Endothelial cell (in vitro differentiated cells): ENCODE measurements around the gene C1QTNF5. TPM values are rescaled to one million over a fixed set of nuclear protein-coding genes. Genes with fewer than 3 reads are reported as not detected.

Experiments
- DNase-seq: peaks from one replicate; pipeline ENCODE4 v3.0.0; 2021; ENCODE audit warnings: low spot score
- H3K27ac Mint-ChIP-seq: one replicate; pipeline ENCODE4 v1.8.0; 2021; ENCODE audit warnings: mixed read lengths, inconsistent platforms; ENCODE audit not compliant: unreplicated experiment
- H3K27me3 Mint-ChIP-seq: one replicate; pipeline ENCODE4 v1.8.0; 2021; ENCODE audit warnings: mild to moderate bottlenecking, moderate library complexity, mixed read lengths, inconsistent platforms; ENCODE audit not compliant: unreplicated experiment
- H3K36me3 Mint-ChIP-seq: one replicate; pipeline ENCODE4 v1.8.0; 2021; ENCODE audit warnings: mild to moderate bottlenecking, low read depth, mixed read lengths, inconsistent platforms; ENCODE audit not compliant: unreplicated experiment
- H3K4me1 Mint-ChIP-seq: one replicate; pipeline ENCODE4 v1.8.0; 2021; ENCODE audit warnings: mild to moderate bottlenecking, mixed read lengths, inconsistent platforms; ENCODE audit not compliant: unreplicated experiment
- H3K4me3 Mint-ChIP-seq: one replicate; pipeline ENCODE4 v1.8.0; 2021; ENCODE audit warnings: mild to moderate bottlenecking, mixed read lengths, inconsistent platforms; ENCODE audit not compliant: unreplicated experiment
- H3K9me3 Mint-ChIP-seq: one replicate; pipeline ENCODE4 v1.8.0; 2021; ENCODE audit warnings: mixed read lengths, inconsistent platforms; ENCODE audit not compliant: unreplicated experiment
- CTCF ChIP-seq: fragments of 200-600 bp; sonication (generic); IDR thresholded peaks from one replicate; pipeline ENCODE4 v1.5.0; 2021; ENCODE audit warnings: antibody characterized with exemption; ENCODE audit not compliant: unreplicated experiment
- total RNA-seq: library from RNA; stranded (reverse); fragmentation: NEBNext Ultra II Directional; extraction: Animal tissue kit (Norgen Biotek cat#: 25700); gene quantifications from one replicate; pipeline ENCODE4 v1.2.1, GENCODE V29; 2021; ENCODE audit not compliant: unreplicated experiment

C1QTNF5 gene
- total RNA-seq, 1 donor from 2014 or later: 26.0 TPM

GRCh38 chr11:119330237-119330636 is 10.4 kb downstream of the C1QTNF5 start:
- Mint-ChIP-seq H3K27me3 (no peaks in the 10 kb centered on the region), H3K4me3 (no peak overlapping the region), H3K9me3 (no peaks in the 10 kb centered on the region), H3K27ac (no peak overlapping the region), H3K36me3 (no peaks in the 10 kb centered on the region), H3K4me1 (peaks cover 7% of the 10 kb centered on the region)
- no peak for DNase-seq
- no peak for TF ChIP-seq CTCF

DNA sequence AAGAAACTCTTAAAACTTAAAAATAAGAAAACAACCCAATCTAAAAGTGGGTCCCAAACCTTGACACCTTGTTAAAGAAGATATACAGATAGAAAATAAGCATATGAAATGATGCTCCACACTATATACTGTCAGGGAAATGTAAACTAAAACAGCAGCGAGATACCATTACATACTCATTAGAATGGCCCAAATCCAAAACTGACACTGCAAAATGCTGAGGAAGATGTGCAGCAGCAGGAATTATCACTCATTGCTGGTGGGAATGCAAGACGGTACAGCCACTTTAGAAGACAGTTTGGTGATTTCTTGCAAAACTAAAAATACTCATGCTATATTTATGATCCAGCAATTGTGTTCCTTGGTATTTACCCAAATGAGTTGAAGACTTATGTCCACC is 11.4 kb downstream of the C1QTNF5 start:
- Mint-ChIP-seq H3K27me3 (no peaks in the 10 kb centered on the region), H3K4me3 (no peak overlapping the region)

GRCh38 chr11:119324189-119324588 is 16.5 kb downstream of the C1QTNF5 start:
- Mint-ChIP-seq H3K27me3 (peaks cover 6% of the 10 kb centered on the region), H3K27ac (no peak overlapping the region), H3K4me3 (no peak overlapping the region), H3K4me1 (peaks cover 16% of the 10 kb centered on the region), H3K9me3 (no peaks in the 10 kb centered on the region), H3K36me3 (no peaks in the 10 kb centered on the region)
- TF ChIP-seq CTCF: no peak
- no peak for DNase-seq

More for the DNA sequence above, 11.4 kb downstream of the C1QTNF5 start:
- DNase-seq: no peak
- H3K36me3 Mint-ChIP-seq: no peaks in the 10 kb centered on the region
- H3K9me3 Mint-ChIP-seq: no peaks in the 10 kb centered on the region
- H3K27ac Mint-ChIP-seq: no peak overlapping the region
- no peak for TF ChIP-seq CTCF
- no peaks in the 10 kb centered on the region for H3K4me1 Mint-ChIP-seq

GRCh38 chr11:119323532-119324033 is 17.1 kb downstream of the C1QTNF5 start:
- Mint-ChIP-seq H3K4me3 (no peak overlapping the region), H3K36me3 (no peaks in the 10 kb centered on the region), H3K27me3 (peaks cover 7% of the 10 kb centered on the region), H3K4me1 (peaks cover 22% of the 10 kb centered on the region), H3K27ac (no peak overlapping the region), H3K9me3 (no peaks in the 10 kb centered on the region)
- DNase-seq: peak; percentile 84
- TF ChIP-seq CTCF: peak; percentile 85

DNA sequence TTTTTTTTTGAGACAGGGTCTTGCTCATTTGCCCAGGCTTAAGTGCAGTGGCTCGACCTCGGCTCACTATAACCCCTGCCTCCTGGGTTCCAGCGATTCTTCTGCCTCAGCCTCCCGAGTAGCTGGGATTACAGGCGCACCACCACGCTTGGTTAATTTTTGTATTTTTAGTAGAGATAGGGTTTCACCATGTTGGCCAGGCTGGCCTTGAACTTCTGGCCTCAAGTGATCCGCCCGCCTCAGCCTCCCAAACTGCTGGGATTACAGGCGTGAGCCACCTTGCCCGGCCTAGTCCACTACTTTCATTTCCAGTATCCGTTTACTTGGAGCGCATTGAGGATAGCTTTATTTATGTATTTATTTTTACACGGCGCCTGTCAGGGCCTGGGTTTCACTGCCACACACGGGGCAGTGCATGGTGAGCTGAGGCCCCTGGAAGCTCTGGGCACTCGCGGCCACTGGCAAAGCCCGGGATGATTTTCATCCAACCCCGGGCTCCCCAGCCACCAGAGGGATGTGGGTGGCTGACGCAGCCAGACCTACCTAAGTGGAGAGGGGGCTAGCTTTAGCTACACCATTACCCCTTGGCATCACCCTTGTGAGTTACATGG is 17.7 kb downstream of the C1QTNF5 start:
- Mint-ChIP-seq H3K36me3 (no peaks in the 10 kb centered on the region), H3K4me3 (no peak overlapping the region), H3K9me3 (no peaks in the 10 kb centered on the region), H3K27me3 (peaks cover 8% of the 10 kb centered on the region), H3K4me1 (peaks cover 24% of the 10 kb centered on the region), H3K27ac (no peak overlapping the region)
- no peak for TF ChIP-seq CTCF
- no peak for DNase-seq
